HUDEP-2 (cell line): ENCODE data around the gene SELENOM.
A peak's percentile ranks its signal among the peaks of the same experiment; 100 is the strongest.

Experiments used
- DNase-seq, 76 experiments: peaks; one replicate each; lab custom pipeline; 2025; ENCODE audit not compliant: unreplicated experiment in 76 of 76; lab: John Stamatoyannopoulos, UW

Gene SELENOM

GRCh38 chr22:31093086-31093850 is 14.1 kb downstream of the SELENOM start:
- DNase-seq, result no peak

DNA sequence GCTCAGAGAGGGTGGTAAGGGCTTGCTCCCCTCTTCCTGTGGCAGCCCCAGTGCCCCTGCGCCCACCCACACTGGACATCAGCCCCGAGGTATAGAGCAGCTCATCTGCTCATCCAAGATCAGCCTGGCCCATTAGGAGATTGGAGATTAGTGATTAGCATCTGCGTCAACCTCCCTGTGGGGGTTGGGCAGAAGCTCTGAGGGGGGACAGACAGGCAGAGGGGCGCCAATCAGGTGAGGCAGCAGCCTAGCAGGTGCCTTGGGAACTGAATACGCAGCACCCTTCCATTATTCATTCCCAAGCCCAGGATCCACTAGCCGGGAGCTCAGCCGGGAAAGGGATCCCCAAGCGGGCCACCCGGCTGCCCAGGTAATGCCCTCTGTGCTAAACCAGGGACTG is 15.2 kb downstream of the SELENOM start:
- no peak for DNase-seq

DNA sequence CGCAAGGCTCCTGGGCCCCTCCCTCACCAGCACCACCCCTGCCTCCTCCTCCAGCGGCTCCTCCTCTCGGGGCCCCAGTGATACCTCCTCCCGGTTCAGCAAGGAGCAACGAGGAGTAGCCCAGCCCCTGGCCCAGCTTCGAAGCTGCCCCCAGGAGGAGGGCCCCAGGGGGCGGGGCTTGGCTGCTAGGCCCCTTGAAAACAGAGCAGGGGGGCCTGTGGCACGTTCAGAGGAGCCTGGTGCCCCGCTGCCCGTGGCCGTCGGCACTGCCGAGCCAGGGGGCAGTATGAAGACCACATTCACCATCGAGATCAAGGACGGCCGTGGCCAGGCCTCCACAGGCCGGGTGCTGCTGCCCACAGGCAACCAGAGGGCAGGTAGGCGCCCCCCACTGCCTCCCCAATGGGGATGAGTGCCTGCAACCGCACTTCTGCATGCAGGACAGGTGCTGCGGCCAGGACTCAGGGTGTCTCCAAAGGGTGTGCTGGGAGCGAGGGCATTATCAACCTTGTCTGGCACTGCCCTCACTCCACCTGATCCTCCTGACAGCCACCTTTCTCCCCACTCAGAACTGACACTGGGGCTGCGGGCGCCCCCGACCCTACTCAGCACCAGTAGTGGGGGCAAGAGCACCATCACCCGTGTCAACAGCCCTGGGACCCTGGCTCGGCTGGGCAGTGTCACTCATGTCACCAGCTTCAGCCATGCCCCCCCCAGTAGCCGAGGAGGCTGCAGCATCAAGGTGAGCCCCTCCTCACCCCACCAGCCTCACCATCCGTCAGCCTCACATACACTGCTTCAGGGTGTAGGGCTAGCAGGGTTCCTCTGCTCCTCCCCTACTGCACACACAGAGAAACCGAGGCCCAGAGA is 16.0 kb downstream of the SELENOM start:
- DNase-seq, result no peak

DNA sequence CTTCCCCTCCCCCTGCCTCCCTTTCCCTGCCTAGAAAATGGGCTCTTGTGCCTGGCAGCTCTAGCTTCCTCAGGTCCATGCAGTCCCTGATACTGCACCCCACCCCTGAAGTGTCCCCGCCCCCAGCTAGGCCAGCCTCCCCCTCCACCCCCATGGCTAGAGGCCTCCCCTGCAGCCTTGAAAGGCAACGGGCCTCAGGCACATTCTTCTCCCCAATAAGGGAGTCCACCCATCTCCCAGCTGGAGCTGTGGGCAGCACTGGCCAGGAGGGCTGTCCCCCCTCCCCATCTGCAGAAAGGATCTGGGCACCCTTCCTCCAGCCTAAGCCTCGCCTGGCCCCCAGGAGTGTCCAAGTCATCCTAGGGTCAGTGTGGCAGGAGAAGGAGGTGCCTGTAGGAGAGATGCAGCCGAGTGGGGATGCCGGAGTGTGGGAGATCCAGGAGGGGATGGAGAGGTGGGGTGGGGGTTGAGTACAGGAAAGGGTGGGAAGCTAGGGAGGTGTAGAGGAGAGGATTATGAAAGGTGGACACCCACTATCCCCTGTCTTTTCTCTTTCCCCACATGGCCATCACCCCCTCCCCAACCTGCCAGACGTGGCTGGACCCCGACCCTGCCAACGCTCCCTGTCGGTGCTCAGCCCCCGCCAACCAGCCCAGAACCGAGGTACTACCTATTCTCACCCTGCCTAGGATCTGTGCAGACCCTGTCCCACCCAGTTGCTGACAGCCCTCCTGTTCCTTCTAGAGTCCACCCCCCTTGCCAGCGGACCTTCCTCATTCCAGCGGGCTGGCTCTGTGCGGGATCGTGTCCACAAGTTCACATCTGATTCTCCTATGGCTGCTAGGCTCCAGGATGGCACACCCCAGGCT is 16.9 kb downstream of the SELENOM start:
- peak in 8 of 76 experiments; percentile 4 to 32 (median 16) for DNase-seq

DNA sequence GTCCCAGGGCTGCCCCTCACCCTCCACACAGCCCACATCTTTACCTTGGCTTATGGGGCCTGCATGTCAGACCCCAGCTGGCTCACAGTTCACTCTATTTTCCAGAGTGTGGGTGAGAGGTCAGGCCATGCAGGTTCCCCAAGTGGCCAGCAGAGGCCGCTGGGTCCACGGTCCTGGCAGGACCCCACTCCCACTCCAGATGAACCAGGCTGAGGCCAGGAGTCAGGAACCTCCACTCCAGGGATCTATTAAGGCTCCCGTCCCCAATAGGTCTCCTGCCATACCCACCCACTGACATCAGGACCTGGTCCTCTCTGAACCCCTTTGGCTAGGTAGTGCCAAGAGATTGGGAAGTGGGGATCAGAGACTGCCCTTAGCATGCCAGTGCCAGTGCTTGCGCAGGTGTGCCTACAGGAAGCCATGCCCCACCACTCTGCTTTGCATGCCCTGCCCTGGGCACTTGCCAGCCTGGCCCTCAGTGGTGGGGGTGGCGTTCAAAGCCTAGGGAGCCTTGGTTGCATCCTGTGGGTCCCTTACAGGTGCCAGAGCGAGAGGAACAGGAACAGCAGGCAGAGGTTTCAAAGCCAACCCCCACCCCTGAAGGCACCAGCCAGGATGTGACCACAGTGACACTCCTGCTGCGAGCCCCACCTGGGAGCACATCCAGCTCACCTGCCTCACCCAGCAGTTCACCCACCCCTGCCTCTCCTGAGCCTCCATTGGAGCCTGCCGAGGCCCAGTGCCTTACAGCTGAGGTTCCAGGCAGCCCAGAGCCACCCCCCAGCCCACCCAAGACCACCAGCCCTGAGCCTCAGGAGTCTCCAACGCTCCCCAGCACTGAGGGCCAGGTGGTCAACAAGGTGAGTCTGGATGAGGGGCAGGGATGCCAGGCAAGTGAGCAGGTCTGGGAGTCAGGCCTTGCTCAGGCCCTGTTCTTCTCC is 17.9 kb downstream of the SELENOM start:
- DNase-seq, result peak in 27 of 76 experiments; percentile 6 to 53 (median 23)

DNA sequence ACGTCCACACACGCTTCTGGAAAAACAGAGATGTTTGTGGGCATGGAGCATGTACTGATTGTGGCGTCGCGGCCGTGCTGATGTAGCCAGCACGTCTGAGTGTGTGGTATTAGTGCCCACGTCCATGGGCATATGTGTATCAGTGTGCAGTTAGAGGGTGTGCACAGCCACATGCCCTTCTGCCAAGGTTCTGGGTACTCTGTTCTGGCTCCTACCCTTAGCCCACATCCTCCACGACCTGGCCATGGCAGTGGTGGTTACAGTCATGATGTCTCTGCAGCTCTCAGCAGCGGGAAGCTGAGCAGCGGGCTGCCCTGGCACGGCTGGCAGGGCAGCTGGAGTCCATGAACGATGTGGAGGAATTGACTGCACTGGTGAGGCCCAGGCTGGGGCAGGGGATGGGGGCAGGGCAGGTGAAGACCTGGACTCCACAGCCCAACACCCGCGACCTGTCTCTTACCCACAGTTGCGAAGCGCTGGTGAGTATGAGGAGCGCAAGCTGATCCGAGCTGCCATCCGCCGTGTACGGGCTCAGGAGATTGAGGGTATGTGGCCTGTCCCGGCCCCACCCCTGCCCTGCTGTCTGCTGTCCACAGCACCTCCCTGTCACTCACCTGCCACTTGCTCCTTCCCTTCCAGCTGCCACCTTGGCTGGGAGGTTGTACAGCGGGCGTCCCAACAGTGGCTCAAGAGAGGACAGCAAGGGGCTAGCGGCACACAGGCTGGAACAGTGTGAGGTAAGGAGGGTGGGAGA is 19.0 kb downstream of the SELENOM start:
- DNase-seq, result no peak

DNA sequence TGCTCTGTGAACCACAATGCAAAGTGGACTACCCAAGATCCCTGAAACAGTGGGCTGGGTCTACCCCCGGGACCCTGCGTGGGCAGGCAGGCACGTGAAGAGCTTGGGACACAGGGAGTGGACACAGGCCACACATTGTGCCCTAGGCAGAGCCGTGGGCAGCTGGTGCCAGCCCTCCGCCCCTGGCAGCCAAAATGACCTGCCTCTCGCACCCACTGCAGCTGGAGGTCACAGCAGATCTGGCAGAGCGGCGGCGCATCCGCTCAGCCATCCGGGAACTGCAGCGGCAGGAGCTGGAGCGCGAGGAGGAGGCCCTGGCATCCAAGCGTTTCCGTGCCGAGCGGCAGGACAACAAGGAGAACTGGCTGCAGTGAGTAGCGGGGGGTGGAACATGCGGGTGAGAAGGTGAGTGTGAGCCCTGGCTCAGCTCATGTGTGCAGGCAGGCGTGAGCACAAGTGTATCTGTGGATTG is 19.6 kb downstream of the SELENOM start:
- no peak for DNase-seq

DNA sequence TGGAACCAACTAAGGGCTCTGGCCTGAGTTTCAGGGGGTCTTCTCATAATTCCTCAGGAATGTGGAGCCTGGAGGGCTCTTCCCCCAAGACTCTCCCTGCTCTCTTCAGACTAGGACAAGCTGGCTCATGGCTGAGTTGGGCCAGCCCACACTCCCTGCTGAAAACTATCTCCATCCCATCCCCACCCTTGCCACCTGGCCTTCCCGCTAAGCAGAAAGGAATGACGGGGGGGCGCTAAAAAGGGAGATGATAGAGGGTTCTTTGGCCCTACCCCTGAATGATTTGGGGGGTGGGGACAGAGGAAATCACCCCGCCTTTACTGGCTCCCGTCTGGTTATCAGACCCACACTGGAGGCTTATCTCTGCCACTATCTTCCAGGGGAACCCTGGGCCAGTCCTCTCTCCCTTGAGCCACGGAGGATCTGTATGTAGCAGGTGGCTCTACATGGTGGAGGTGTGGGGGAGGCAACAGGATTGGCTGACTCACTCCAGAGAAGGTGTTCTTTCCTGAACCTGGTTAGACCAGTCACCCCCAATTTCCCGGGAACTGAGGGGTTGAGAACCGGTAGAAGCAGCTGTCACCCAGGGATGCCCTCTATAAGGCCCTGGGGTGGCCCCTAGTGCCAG is 20.6 kb downstream of the SELENOM start:
- peak in 5 of 76 experiments; percentile 7 to 23 (median 17) for DNase-seq

DNA sequence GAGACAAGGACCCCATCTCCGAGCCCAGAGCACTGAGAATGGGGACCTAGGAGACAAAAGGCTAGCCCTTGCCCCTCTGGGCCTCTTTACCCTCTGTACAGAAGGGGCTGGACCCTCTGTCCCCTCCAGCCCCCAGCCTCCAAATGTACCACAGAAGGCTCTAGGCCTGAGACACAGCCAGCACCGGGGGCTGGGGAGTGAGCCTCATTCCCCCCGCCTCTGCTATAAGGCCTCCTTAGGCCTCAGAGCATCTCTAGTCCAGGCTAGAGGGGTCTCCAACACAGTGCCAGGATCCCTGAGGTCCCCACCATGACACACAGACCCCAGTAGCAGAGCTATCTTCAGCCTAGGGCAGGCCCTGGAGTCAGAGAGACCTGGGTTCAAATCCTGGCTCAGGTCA is 21.4 kb downstream of the SELENOM start:
- no peak for DNase-seq

DNA sequence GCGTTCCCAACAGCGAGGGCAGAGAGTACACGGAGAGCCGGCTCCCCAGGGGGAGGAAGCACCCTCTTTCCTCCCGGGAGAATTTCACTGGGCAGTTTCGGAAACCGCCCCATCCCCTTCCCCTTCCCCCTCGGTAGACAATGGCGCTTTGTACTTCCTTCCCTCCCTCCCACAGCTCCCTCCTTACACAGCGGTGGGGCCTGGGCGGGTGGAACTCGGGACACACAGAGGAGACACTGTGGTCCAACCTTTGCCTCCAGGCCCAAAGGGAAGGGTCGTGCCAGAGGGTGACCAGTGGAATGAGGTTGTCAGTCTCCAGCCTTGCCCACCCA is 21.9 kb downstream of the SELENOM start:
- no peak for DNase-seq

DNA sequence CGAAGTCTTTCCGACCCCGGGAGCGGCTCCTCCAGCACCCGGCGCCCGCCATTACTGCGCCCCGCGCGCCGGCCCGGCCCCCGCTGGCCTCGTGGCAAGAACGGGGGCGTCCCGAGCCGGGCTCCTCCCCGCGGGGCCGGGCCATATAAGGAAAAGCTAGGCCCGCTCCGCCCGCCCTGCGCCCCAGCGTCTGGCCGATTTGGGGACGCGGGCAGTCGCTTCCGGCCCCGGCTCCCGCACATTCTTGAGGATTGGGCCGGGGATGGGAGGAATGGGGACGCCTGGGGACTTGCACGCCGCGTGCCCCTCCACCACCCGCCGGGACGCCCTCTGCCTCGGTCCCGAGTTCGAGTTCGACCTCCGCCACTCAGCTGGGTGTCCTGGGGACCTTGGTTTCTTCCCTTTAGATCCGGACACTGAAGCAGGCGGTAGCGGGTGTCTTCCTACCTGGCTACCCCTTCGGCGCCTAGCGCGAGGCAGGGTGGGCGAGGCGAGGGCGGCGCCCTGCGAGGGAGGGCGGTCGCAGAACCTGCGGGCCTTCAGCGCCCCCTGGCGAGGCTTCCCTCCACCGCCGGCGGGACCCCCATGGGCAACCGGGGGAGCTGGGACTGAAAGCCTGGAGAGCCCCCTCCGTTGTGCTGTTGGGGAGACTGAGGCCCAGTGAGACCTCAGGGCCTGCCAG is 22.4 kb downstream of the SELENOM start:
- DNase-seq, result peak in 71 of 76 experiments; percentile 9 to 96 (median 72)

- peak in 6 of 76 experiments; percentile 19 to 49 (median 36) for DNase-seq
Observed at GRCh38 chr22:31083923-31084810, 23.2 kb downstream of the SELENOM start.

DNA sequence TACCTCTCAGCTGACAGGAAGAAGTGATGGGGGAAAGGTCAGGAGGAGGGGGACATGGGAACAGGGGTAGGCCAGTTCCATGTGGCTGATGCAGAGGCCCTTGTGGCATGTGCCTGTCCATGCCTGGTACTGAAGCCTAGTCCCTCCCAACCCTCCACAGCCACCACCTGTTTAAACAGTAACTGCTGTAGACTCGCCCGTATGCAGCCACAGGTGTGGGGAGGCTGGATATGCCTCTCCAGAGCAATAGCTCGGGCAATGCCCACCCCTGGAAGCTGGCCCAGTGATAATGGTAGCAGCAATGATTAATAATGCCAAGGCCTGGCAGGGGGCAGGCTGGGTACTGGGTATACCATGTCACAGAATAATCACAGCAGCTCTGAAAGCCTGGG is 24.0 kb downstream of the SELENOM start:
- no peak for DNase-seq

GRCh38 chr22:31082606-31083376 is 24.6 kb downstream of the SELENOM start:
- peak in 58 of 76 experiments; percentile 9 to 70 (median 48) for DNase-seq

- DNase-seq, result no peak
Observed at GRCh38 chr22:31081963-31082605, 25.3 kb downstream of the SELENOM start.
